Measurements from ENCODE around the gene VSIG10.

DNA sequence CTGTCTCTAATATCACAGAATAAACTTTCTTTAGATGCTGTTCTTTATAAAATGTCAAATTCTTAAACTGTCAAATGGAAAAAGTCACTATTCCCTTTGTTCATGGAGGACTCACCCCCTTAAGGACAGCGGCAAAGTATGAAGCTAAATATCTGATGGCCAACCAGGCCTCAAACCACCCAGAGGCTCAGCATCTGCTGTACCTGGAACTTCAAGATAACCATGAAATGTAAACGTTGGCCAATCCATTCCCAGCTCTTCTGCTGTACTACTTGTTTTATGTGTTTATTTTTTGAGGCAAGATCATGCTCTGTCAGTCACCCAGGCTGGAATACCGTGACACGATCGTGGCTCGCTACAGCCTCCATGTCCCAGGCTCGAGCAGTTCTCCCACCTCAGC lies 71.6 kb downstream of the VSIG10 start:
- TF ChIP-seq, protein P1, sequence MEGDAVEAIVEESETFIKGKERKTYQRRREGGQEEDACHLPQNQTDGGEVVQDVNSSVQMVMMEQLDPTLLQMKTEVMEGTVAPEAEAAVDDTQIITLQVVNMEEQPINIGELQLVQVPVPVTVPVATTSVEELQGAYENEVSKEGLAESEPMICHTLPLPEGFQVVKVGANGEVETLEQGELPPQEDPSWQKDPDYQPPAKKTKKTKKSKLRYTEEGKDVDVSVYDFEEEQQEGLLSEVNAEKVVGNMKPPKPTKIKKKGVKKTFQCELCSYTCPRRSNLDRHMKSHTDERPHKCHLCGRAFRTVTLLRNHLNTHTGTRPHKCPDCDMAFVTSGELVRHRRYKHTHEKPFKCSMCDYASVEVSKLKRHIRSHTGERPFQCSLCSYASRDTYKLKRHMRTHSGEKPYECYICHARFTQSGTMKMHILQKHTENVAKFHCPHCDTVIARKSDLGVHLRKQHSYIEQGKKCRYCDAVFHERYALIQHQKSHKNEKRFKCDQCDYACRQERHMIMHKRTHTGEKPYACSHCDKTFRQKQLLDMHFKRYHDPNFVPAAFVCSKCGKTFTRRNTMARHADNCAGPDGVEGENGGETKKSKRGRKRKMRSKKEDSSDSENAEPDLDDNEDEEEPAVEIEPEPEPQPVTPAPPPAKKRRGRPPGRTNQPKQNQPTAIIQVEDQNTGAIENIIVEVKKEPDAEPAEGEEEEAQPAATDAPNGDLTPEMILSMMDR (IDR thresholded peaks at IDR 0.05), result no peak
- TF ChIP-seq POLR2A (IDR thresholded peaks at IDR 0.05), result no peak

All from right lobe of liver (tissue), 4 donors.